Measurements from ENCODE around the gene IFNA1.
"Not testable (repeated sequence)": the region's sequence is repeated elsewhere in the genome, so short reads cannot be mapped to it uniquely, and the experiment has no call there.

IFNA1 gene

GRCh38 chr9:21449312-21449711, 9.1 kb downstream of the IFNA1 start:
- not testable (repeated sequence) for DNase-seq (ENCODE audit: low read depth)

- no peak for DNase-seq (ENCODE audit: low read depth)
Observed at GRCh38 chr9:21450733-21451394, 10.6 kb downstream of the IFNA1 start.

GRCh38 chr9:21452681-21453080, 12.4 kb downstream of the IFNA1 start:
- no peak for DNase-seq (ENCODE audit: low read depth)

GRCh38 chr9:21454149-21454548, 13.9 kb downstream of the IFNA1 start:
- no peak for DNase-seq (ENCODE audit: low read depth)

- no peak for DNase-seq (ENCODE audit: low read depth)
Observed at GRCh38 chr9:21455320-21455719, 15.1 kb downstream of the IFNA1 start.

GRCh38 chr9:21461377-21461776, 21.1 kb downstream of the IFNA1 start:
- DNase-seq (ENCODE audit: low read depth): no peak

- DNase-seq (ENCODE audit: low read depth): no peak
Observed at GRCh38 chr9:21465138-21465537, 24.9 kb downstream of the IFNA1 start.

- no peak for DNase-seq (ENCODE audit: low read depth)
Observed at GRCh38 chr9:21465859-21466518, 25.8 kb downstream of the IFNA1 start.

GRCh38 chr9:21470126-21470525, 29.9 kb downstream of the IFNA1 start:
- DNase-seq (ENCODE audit: low read depth): no peak

- DNase-seq (ENCODE audit: low read depth): no peak
Observed at GRCh38 chr9:21473236-21473635, 33.0 kb downstream of the IFNA1 start.

- DNase-seq (ENCODE audit: low read depth): no peak
Observed at GRCh38 chr9:21477466-21477865, 37.2 kb downstream of the IFNA1 start.

GRCh38 chr9:21479152-21479702, 39.0 kb downstream of the IFNA1 start:
- DNase-seq (ENCODE audit: low read depth): no peak

GRCh38 chr9:21481470-21482056, 41.3 kb downstream of the IFNA1 start:
- no peak for DNase-seq (ENCODE audit: low read depth)

- no peak for DNase-seq (ENCODE audit: low read depth)
Observed at GRCh38 chr9:21482213-21482612, 42.0 kb downstream of the IFNA1 start, which contains the start of gene IFNE. Gene IFNE, minus strand, starts transcription at chr9:21482313. Its CDS starts 619 bp downstream, at chr9:21481694.

Measured in activated gamma-delta T cell treated with anti-CD3 and anti-CD28 coated beads, Interleukin-2, amount 50 U/mL, for 16 hours (primary cell).